ENCODE results near the gene RABGAP1.

DNA sequence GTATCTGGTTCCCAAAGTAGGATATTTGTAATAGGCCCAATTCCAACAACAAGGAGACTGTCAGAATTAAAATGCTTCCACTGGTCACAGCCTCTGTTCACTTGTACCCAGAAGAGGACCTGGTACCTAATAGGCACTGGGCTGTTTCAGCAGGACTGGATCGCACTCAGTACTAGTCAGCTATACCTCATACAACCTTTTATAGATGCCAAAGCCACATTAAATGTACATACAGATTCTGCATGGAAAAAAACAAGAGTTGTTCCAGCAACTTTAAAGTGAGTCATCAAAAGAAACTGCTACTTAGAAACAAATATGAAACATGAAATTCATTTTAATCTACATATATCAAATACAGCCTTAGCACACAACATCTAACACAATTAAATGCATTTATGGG, 180.1 kb downstream of the RABGAP1 start:
- TF ChIP-seq POLR2A (IDR thresholded peaks at IDR 0.05), result no peak
- TF ChIP-seq, protein P1, sequence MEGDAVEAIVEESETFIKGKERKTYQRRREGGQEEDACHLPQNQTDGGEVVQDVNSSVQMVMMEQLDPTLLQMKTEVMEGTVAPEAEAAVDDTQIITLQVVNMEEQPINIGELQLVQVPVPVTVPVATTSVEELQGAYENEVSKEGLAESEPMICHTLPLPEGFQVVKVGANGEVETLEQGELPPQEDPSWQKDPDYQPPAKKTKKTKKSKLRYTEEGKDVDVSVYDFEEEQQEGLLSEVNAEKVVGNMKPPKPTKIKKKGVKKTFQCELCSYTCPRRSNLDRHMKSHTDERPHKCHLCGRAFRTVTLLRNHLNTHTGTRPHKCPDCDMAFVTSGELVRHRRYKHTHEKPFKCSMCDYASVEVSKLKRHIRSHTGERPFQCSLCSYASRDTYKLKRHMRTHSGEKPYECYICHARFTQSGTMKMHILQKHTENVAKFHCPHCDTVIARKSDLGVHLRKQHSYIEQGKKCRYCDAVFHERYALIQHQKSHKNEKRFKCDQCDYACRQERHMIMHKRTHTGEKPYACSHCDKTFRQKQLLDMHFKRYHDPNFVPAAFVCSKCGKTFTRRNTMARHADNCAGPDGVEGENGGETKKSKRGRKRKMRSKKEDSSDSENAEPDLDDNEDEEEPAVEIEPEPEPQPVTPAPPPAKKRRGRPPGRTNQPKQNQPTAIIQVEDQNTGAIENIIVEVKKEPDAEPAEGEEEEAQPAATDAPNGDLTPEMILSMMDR (IDR thresholded peaks at IDR 0.05), result no peak
